ENCODE measurements around the gene ABHD15.

- TF ChIP-seq SP1 (IDR thresholded peaks at IDR 0.05) (no peak), PKNOX1 (IDR thresholded peaks at IDR 0.05) (no peak), L3MBTL2 (conservative IDR thresholded peaks at IDR 0.05) (no peak), ELF4 (IDR thresholded peaks at IDR 0.05) (no peak), HDGF (IDR thresholded peaks at IDR 0.05; ENCODE audit: borderline replicate concordance) (no peak), FOXK2 (IDR thresholded peaks at IDR 0.05) (no peak), ARNT (IDR thresholded peaks at IDR 0.05) (no peak), SUZ12 (IDR thresholded peaks at IDR 0.05) (no peak)
These were observed 4.2 kb downstream of the ABHD15 start for GRCh38 chr17:29562615-29563014.

All from HEK293T (cell line).